ENCODE measurements around the gene KHNYN. TPM values are rescaled to one million over a fixed set of nuclear protein-coding genes. Genes with fewer than 3 reads are reported as not detected.
A peak's percentile ranks its signal among the peaks of the same experiment; 100 is the strongest.

Gene KHNYN
- total and polyA plus RNA-seq, 2 experiments from 2014 or later: 2.7 to 28.1 TPM

GRCh38 chr14:24397639-24398292, 32.0 kb upstream of the KHNYN start:
- TF ChIP-seq JUNB (IDR thresholded peaks at IDR 0.05; ENCODE audit: unreplicated experiment): no peak
- TF ChIP-seq POLR2AphosphoS5 (IDR thresholded peaks at IDR 0.05; ENCODE audit: low read depth): no peak
- no peak for TF ChIP-seq EZH2 (IDR thresholded peaks at IDR 0.05; ENCODE audit: low read depth, unreplicated experiment)
- TF ChIP-seq REST (IDR thresholded peaks at IDR 0.05; ENCODE audit: unreplicated experiment): no peak
- TF ChIP-seq ZNF462 (CRISPR knock-in tag; IDR thresholded peaks at IDR 0.05): no peak
- TF ChIP-seq EZH2phosphoT487 (IDR thresholded peaks at IDR 0.05; ENCODE audit: unreplicated experiment): no peak
- TF ChIP-seq CREB1 (CRISPR knock-in tag; IDR thresholded peaks at IDR 0.05; ENCODE audit: low read depth): no peak
- TF ChIP-seq NANOG (IDR thresholded peaks at IDR 0.05; ENCODE audit: borderline replicate concordance): no peak
- TF ChIP-seq ZNF114 (CRISPR knock-in tag; IDR thresholded peaks at IDR 0.05): no peak
- TF ChIP-seq CTCF (conservative IDR thresholded peaks at IDR 0.05; ENCODE audit: low read depth in 2 of 2): no peak
- no peak for TF ChIP-seq STAT1 (IDR thresholded peaks at IDR 0.05; ENCODE audit: unreplicated experiment)
- TF ChIP-seq ETS1 (IDR thresholded peaks at IDR 0.05): no peak
- no peak for TF ChIP-seq ZNF331 (CRISPR knock-in tag; IDR thresholded peaks at IDR 0.05; ENCODE audit: low read depth)
- H3K4me1 Mint-ChIP-seq: peaks cover 46% of the 10 kb centered on the region
- H3K4me2 ChIP-seq: peak overlapping the region; percentile 97
- H2AFZ ChIP-seq: peak overlapping the region; percentile 63
- H3K79me2 ChIP-seq (replicated peaks; ENCODE audit: insufficient read depth): no peaks in the 10 kb centered on the region
- no peaks in the 10 kb centered on the region for H3K36me3 ChIP-seq (ENCODE audit: insufficient read depth)
- no peaks in the 10 kb centered on the region for H3K9me3 Mint-ChIP-seq
- no peaks in the 10 kb centered on the region for H3F3A ChIP-seq (replicated peaks; ENCODE audit: low read depth)
- H3K4me3 Mint-ChIP-seq: peak overlapping the region; percentile 36; the same call in 2 of the 3 replicates
- peaks cover 15% of the 10 kb centered on the region; the same call in 1 of the 2 replicates for H3K4me1 ChIP-seq (ENCODE audit: insufficient read depth)
- DNase-seq (ENCODE audit: low spot score) (no peak), ATAC-seq (peak; percentile 4)
- peak overlapping the region; percentile 86 for H3K4me3 ChIP-seq
- no peaks in the 10 kb centered on the region; the same call in 1 of the 2 replicates for H4K20me1 ChIP-seq (replicated peaks; ENCODE audit: insufficient read depth)
- H3K27me3 Mint-ChIP-seq (ENCODE audit: insufficient read depth, low read depth, poor library complexity): peaks cover 14% of the 10 kb centered on the region
- no peaks in the 10 kb centered on the region for H3K36me3 Mint-ChIP-seq (ENCODE audit: low read depth)
- H3K27ac ChIP-seq (ENCODE audit: low read depth): no peak overlapping the region
- peaks cover 18% of the 10 kb centered on the region; the same call in 1 of the 2 replicates for H3K27me3 ChIP-seq (ENCODE audit: insufficient read depth)
- H3K27ac Mint-ChIP-seq: no peak overlapping the region
- H3K9me2 ChIP-seq (ENCODE audit: insufficient read depth): no peaks in the 10 kb centered on the region
